HEK293T (cell line): ENCODE data around the gene VPS18.
A peak's percentile ranks its signal among the peaks of the same experiment; 100 is the strongest.

Source experiments
- CTCF ChIA-PET: fragments of 350-600 bp; formaldehyde crosslinking; extraction: SDS; loops from one replicate; lab custom pipeline; 2021; ENCODE audit warnings: antibody characterized with exemption, inconsistent platforms; lab: Yijun Ruan, JAX
- POLR2A ChIA-PET: fragments of 350-600 bp; formaldehyde crosslinking; extraction: SDS; loops from one replicate; lab custom pipeline; 2020; ENCODE audit warnings: antibody characterized with exemption, inconsistent platforms; lab: Yijun Ruan, JAX
- DNase-seq: peaks from one replicate; pipeline ENCODE4 v3.0.0; 2012; ENCODE audit warnings: mixed read lengths; ENCODE audit errors: extremely low spot score
- ARNT ChIP-seq: fragments of 450-650 bp; IDR thresholded peaks from 2 replicates; pipeline ENCODE4 v1.6.1; 2017; ENCODE audit warnings: mild to moderate bottlenecking
- BHLHE40 ChIP-seq: fragments of 450-650 bp; IDR thresholded peaks from 2 replicates; pipeline ENCODE4 v1.6.1; 2016; ENCODE audit warnings: mild to moderate bottlenecking, moderate library complexity, borderline replicate concordance
- CTBP1 ChIP-seq: fragments of 450-650 bp; IDR thresholded peaks from 2 replicates; pipeline ENCODE4 v1.6.1; 2016; ENCODE audit warnings: borderline replicate concordance
- ELF4 ChIP-seq: fragments of 450-650 bp; IDR thresholded peaks from 2 replicates; pipeline ENCODE4 v1.6.1; 2017; ENCODE audit warnings: antibody characterized with exemption
- FOXA1 ChIP-seq: fragments of 450-650 bp; IDR thresholded peaks from 2 replicates; pipeline ENCODE4 v1.6.1; 2016; ENCODE audit warnings: mild to moderate bottlenecking
- FOXK2 ChIP-seq: fragments of 450-650 bp; IDR thresholded peaks from 2 replicates; pipeline ENCODE4 v1.6.1; 2016; ENCODE audit warnings: mild to moderate bottlenecking
- FOXM1 ChIP-seq: fragments of 450-650 bp; IDR thresholded peaks from 2 replicates; pipeline ENCODE4 v1.6.1; 2017; ENCODE audit warnings: mild to moderate bottlenecking, borderline replicate concordance
- HDGF ChIP-seq: fragments of 450-650 bp; IDR thresholded peaks from 2 replicates; pipeline ENCODE4 v1.6.1; 2017; ENCODE audit warnings: antibody characterized with exemption, borderline replicate concordance
- L3MBTL2 ChIP-seq: fragments of 450-650 bp; conservative IDR thresholded peaks from 2 replicates; pipeline ENCODE4 v1.6.1; 2016; ENCODE audit warnings: mild to moderate bottlenecking
- LEF1 ChIP-seq: fragments of 450-650 bp; IDR thresholded peaks from 2 replicates; pipeline ENCODE4 v1.6.1; 2017; ENCODE audit warnings: mild to moderate bottlenecking, borderline replicate concordance
- NFRKB ChIP-seq: fragments of 450-650 bp; IDR thresholded peaks from 2 replicates; pipeline ENCODE4 v1.6.1; 2016; ENCODE audit warnings: mild to moderate bottlenecking, moderate library complexity
- SP1 ChIP-seq: fragments of 450-650 bp; IDR thresholded peaks from 2 replicates; pipeline ENCODE4 v1.6.1; 2017
- SUZ12 ChIP-seq: fragments of 450-650 bp; IDR thresholded peaks from 2 replicates; pipeline ENCODE4 v1.6.1; 2016; ENCODE audit warnings: mild to moderate bottlenecking
- TARDBP ChIP-seq: fragments of 450-650 bp; IDR thresholded peaks from 2 replicates; pipeline ENCODE4 v1.6.1; 2016
- ZNF384 ChIP-seq: fragments of 450-650 bp; IDR thresholded peaks from 2 replicates; pipeline ENCODE4 v1.6.1; 2016
- TF ChIP-seq, protein P1 (sequence below): fragments of 450-650 bp; IDR thresholded peaks from 2 replicates; pipeline ENCODE4 v1.6.1; 2016

VPS18 gene

DNA sequence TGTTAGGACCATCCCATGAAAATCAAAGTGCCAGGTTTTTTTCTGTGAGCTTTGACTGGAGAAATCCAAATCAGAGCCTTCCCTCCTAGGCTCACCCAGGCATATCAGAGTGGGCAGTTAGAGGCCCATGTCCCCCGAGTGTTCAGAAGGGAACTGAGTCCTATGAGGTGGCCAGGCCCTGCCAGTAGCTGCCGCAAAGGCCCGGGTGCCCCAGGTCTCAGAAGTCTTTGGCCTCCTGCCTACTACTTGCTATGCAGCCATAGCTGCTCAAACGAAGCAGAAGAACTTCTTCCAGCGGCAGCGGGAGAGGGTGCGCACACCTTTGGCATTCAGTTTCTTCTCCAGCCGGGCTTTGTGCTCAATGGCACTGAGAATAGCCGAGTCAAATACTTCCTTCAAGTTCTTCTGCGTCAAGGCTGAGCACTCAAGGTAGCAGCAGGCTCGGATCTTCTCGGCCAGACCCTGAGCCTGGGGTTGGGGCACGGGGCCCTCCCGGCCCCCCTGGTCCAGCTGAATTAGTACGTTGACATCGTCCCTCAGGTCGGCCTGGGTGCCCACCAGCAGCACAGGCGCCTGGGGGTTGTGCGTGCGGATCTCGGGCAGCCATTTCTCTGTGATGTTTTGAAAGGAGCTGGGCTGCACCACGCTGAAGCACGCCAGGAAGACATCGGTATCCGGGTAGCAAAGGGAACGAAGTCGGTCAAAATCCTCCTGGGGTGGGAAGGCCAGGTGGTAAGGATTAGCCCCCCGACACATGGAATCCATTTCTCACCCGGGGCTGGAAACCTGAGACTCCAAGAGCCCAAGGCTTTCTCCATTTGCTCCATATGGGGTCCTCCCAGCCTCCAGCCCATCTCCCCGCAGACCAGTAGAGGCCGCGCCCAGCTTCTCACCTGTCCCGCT, 21.2 kb upstream of the VPS18 start:
- TF ChIP-seq SUZ12 (no peak), L3MBTL2 (no peak), CTBP1 (no peak), FOXK2 (no peak), HDGF (no peak), SP1 (no peak), ELF4 (no peak), FOXM1 (no peak), BHLHE40 (no peak), NFRKB (no peak), LEF1 (no peak), FOXA1 (no peak), ZNF384 (no peak), ARNT (no peak), TARDBP (no peak)
- TF ChIP-seq, protein P1, sequence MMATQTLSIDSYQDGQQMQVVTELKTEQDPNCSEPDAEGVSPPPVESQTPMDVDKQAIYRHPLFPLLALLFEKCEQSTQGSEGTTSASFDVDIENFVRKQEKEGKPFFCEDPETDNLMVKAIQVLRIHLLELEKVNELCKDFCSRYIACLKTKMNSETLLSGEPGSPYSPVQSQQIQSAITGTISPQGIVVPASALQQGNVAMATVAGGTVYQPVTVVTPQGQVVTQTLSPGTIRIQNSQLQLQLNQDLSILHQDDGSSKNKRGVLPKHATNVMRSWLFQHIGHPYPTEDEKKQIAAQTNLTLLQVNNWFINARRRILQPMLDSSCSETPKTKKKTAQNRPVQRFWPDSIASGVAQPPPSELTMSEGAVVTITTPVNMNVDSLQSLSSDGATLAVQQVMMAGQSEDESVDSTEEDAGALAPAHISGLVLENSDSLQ: no peak
- CTCF ChIA-PET: interaction anchor here (0.7 to 4.0 kb wide), 8 partner anchors 15 to 324 kb away, joined by 3 to 47 read pairs (median 7); partner anchors contain the start of gene VPS18
- no peak for DNase-seq
- POLR2A ChIA-PET: interaction anchor here (0.7 to 2.4 kb wide), 10 partner anchors 11 to 178 kb away, joined by 3 to 17 read pairs (median 5); partner anchors contain the start of genes RAD51 and VPS18

GRCh38 chr15:40873694-40874561, 20.3 kb upstream of the VPS18 start, which contains the start of gene RHOV:
Gene RHOV (minus strand): TSS chr15:40874234. CDS start chr15:40874139, 95 bp downstream.
- CTCF ChIA-PET: interaction anchor here (0.7 to 2.6 kb wide), 7 partner anchors 16 to 325 kb away, joined by 3 to 41 read pairs (median 5); partner anchors contain the start of gene VPS18
- POLR2A ChIA-PET: interaction anchor here (0.6 to 2.4 kb wide), 11 partner anchors 10 to 179 kb away, joined by 3 to 17 read pairs (median 4); partner anchors contain the start of genes CHAC1, RAD51 and VPS18
- peak; percentile 67 for DNase-seq
- TF ChIP-seq, protein P1: peak; percentile 88
- TF ChIP-seq FOXM1 (no peak), L3MBTL2 (0 out of 2 replicates have a peak, but pooled peaks have one; percentile 9), NFRKB (no peak)

GRCh38 chr15:40875991-40876730, 18.1 kb upstream of the VPS18 start:
- DNase-seq: no peak
- POLR2A ChIA-PET: no interaction called here
- TF ChIP-seq NFRKB (no peak), HDGF (no peak), FOXA1 (no peak), FOXM1 (no peak), BHLHE40 (no peak), ARNT (no peak), LEF1 (no peak), SP1 (no peak), TARDBP (no peak)
- CTCF ChIA-PET: no interaction called here

DNA sequence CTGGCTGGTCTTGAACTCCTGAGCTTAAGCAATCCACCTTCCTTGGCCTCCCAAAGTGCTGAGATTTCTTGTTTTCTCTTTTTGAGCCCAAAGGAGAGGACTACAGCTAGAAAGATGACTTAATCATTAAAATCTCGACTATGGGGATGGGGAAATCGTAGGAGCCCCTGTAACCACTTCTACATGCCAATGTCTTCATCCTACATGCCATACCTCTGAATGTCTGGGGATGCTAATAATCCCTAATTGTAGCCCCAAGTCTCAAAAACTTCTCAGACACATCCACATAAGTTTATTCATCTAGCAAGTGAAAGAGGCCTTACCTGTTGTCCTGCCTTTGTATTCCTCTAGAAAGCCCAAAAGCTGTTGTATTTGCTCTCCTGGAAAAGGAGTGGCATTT, 16.6 kb upstream of the VPS18 start:
- DNase-seq: no peak
- TF ChIP-seq FOXK2 (no peak), TARDBP (no peak), CTBP1 (no peak), SUZ12 (no peak), NFRKB (no peak), HDGF (no peak), LEF1 (no peak)
- ChIA-PET POLR2A (no interaction called here), CTCF (no interaction called here)

DNA sequence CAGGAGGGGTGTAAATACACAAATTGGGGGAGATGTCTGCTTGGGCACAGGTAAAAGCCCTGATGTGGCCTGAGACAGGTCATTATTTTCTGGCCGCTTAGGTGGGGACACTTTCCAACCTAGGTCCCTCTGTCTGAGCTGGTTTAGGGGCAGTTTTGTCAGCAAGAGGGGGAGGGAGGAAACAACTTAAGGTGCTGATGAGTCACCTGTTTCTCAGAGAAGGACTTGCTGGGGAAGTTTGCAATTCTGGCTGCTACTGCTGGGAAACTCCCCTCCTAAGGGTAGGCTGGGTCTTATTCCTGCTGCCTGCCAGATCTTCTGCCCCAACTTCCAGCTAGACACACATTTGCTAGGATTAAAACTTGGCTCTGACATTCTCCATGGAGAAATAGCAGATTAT, 15.5 kb upstream of the VPS18 start:
- no peak for DNase-seq
- TF ChIP-seq SUZ12 (no peak), FOXK2 (no peak), SP1 (no peak), ELF4 (no peak), NFRKB (no peak), L3MBTL2 (no peak), FOXA1 (no peak), HDGF (no peak), CTBP1 (no peak), ZNF384 (no peak), FOXM1 (no peak), BHLHE40 (no peak), LEF1 (no peak), ARNT (no peak), TARDBP (no peak)
- TF ChIP-seq, protein P1: no peak
- POLR2A ChIA-PET: interaction anchor here (1.0 kb wide), 1 partner anchor 16 kb away, joined by 3 read pairs; the partner anchor contains the start of gene VPS18
- CTCF ChIA-PET: interaction anchor here (1.0 to 1.9 kb wide), 4 partner anchors 12 to 21 kb away, joined by 3 to 12 read pairs (median 4); partner anchors contain the start of gene VPS18
